ENCODE data around the gene GHR.
"Not testable (repeated sequence)": the region's sequence is repeated elsewhere in the genome, so short reads cannot be mapped to it uniquely, and the experiment has no call there.

GHR gene

GRCh38 chr5:42648915-42649314, 225.7 kb downstream of the GHR start:
- no peaks in the 10 kb centered on the region for H3K27me3 ChIP-seq (replicated peaks)
- H3K4me3 ChIP-seq (ENCODE audit: low read depth, low read length) = no peak overlapping the region
- no peak for TF ChIP-seq CTCF (IDR thresholded peaks at IDR 0.05; ENCODE audit: low read depth, low read length, missing control alignments)
- DNase-seq = no peak
- no peak overlapping the region for H3K27ac ChIP-seq
- in situ Hi-C loops (cut with HindIII; ENCODE audit: low pct_ligation_motif_present, low sequenced_read_pairs) = no loop called here
- H3K36me3 ChIP-seq (replicated peaks) = no peaks in the 10 kb centered on the region

DNA sequence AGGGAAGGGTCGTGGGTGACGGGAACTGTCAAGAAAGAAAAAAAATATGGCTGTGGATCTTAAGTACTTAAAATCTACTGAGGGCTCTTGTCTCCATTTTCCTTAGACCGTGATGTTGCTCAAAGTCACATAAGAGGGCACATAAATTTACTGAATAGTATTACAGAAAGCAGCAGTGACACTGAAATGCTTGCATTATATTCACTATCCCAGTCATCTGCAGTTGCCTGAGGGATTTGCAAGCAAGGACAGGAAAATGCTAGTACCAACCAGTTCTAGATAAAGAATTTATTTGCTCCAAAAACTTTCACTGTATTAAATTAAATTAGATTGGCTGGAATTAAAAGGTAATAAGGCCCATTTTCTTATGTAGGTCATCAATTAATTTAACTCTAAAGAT, 226.8 kb downstream of the GHR start:
- Histone ChIP-seq H3K27ac (no peak overlapping the region), H3K36me3 (replicated peaks) (no peaks in the 10 kb centered on the region), H3K4me3 (ENCODE audit: low read depth, low read length) (no peak overlapping the region), H3K27me3 (replicated peaks) (no peaks in the 10 kb centered on the region)
- TF ChIP-seq CTCF (IDR thresholded peaks at IDR 0.05; ENCODE audit: low read depth, low read length, missing control alignments) = no peak
- no peak for DNase-seq
- in situ Hi-C loops (cut with HindIII; ENCODE audit: low pct_ligation_motif_present, low sequenced_read_pairs) = no loop called here

GRCh38 chr5:42653705-42654104, 230.5 kb downstream of the GHR start:
- no peak overlapping the region for H3K27ac ChIP-seq
- H3K36me3 ChIP-seq (replicated peaks) = no peaks in the 10 kb centered on the region
- in situ Hi-C loops (cut with HindIII; ENCODE audit: low pct_ligation_motif_present, low sequenced_read_pairs) = no loop called here
- H3K27me3 ChIP-seq (replicated peaks) = no peaks in the 10 kb centered on the region
- no peak overlapping the region for H3K4me3 ChIP-seq (ENCODE audit: low read depth, low read length)
- TF ChIP-seq CTCF (IDR thresholded peaks at IDR 0.05; ENCODE audit: low read depth, low read length, missing control alignments) = no peak
- no peak for DNase-seq

DNA sequence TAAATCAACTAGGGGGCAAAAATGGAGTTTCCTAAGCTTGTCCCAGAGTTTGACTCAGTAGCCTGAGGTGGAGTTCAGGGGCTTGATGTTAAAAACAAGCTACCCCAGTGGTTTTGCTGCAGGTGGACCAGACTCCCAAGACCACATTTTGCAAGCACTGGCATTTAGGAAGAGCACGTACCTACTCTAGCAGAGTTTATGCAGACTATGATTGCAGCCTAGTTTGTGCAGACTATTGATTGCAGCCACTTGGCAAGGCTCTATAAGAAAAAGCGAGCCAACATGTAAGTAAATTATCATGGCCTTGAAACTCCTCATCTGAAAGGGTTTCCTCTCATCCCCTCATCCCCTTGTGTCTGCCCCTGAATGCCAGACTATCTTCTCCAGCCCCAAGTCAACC, 231.4 kb downstream of the GHR start:
- no peaks in the 10 kb centered on the region for H3K27me3 ChIP-seq (replicated peaks)
- in situ Hi-C loops (cut with HindIII; ENCODE audit: low pct_ligation_motif_present, low sequenced_read_pairs) = no loop called here
- no peak for TF ChIP-seq CTCF (IDR thresholded peaks at IDR 0.05; ENCODE audit: low read depth, low read length, missing control alignments)
- H3K4me3 ChIP-seq (ENCODE audit: low read depth, low read length) = no peak overlapping the region
- DNase-seq = no peak
- H3K27ac ChIP-seq = no peak overlapping the region
- H3K36me3 ChIP-seq (replicated peaks) = no peaks in the 10 kb centered on the region

DNA sequence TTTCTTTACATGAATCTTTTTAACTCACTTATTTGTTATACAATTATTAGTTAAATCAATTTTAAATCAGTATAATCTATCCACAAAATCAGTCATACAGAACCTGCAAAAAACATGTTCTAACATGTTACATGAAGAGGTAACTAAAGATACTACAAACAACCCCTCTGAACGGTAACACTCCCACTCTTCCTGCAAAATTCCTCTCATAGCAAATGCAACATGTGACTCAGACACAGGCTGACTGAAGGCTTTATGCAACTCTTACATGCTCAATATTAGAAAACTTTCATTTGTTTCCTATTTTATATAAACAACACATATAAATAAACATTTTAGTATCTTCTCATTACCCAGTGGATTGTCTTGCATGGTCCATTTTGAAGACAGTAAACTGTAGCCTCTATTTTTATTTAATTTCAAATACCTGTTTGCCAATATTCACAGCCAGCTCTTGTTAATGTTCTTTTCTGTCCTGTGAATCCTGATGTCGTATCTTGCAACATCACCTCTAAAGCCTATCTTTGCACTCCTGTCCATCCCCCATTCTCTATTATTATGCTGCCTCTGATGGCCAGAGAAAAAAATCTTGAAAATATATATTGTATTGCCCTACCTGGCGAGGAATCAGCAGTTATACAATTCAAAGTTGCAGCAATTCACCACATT, 232.9 kb downstream of the GHR start:
- TF ChIP-seq CTCF (IDR thresholded peaks at IDR 0.05; ENCODE audit: low read depth, low read length, missing control alignments) = no peak
- no peaks in the 10 kb centered on the region for H3K27me3 ChIP-seq (replicated peaks)
- DNase-seq = no peak
- in situ Hi-C loops (cut with HindIII; ENCODE audit: low pct_ligation_motif_present, low sequenced_read_pairs) = no loop called here
- H3K4me3 ChIP-seq (ENCODE audit: low read depth, low read length) = no peak overlapping the region
- H3K36me3 ChIP-seq (replicated peaks) = no peaks in the 10 kb centered on the region
- no peak overlapping the region for H3K27ac ChIP-seq

GRCh38 chr5:42656651-42657015, 233.4 kb downstream of the GHR start:
- no peak for TF ChIP-seq CTCF (IDR thresholded peaks at IDR 0.05; ENCODE audit: low read depth, low read length, missing control alignments)
- Histone ChIP-seq H3K27ac (no peak overlapping the region), H3K27me3 (replicated peaks) (no peaks in the 10 kb centered on the region), H3K36me3 (replicated peaks) (no peaks in the 10 kb centered on the region), H3K4me3 (ENCODE audit: low read depth, low read length) (no peak overlapping the region)
- in situ Hi-C loops (cut with HindIII; ENCODE audit: low pct_ligation_motif_present, low sequenced_read_pairs) = no loop called here
- DNase-seq = no peak

GRCh38 chr5:42659869-42660268, 236.6 kb downstream of the GHR start:
- in situ Hi-C loops (cut with HindIII; ENCODE audit: low pct_ligation_motif_present, low sequenced_read_pairs); DNase-seq; H3K27me3 ChIP-seq (replicated peaks); H3K36me3 ChIP-seq (replicated peaks); H3K4me3 ChIP-seq (ENCODE audit: low read depth, low read length); H3K27ac ChIP-seq: not testable (repeated sequence)
